Measurements from ENCODE around the gene PIP4K2C. TPM values are rescaled to one million over a fixed set of nuclear protein-coding genes. Genes with fewer than 3 reads are reported as not detected.

The PIP4K2C gene
- total and polyA plus RNA-seq, 10 of the 15 experiments (the other 5 are each of a cell fraction or from before 2014, with no cell fraction given): 4.8 to 25.1 (median 14.9) TPM

DNA sequence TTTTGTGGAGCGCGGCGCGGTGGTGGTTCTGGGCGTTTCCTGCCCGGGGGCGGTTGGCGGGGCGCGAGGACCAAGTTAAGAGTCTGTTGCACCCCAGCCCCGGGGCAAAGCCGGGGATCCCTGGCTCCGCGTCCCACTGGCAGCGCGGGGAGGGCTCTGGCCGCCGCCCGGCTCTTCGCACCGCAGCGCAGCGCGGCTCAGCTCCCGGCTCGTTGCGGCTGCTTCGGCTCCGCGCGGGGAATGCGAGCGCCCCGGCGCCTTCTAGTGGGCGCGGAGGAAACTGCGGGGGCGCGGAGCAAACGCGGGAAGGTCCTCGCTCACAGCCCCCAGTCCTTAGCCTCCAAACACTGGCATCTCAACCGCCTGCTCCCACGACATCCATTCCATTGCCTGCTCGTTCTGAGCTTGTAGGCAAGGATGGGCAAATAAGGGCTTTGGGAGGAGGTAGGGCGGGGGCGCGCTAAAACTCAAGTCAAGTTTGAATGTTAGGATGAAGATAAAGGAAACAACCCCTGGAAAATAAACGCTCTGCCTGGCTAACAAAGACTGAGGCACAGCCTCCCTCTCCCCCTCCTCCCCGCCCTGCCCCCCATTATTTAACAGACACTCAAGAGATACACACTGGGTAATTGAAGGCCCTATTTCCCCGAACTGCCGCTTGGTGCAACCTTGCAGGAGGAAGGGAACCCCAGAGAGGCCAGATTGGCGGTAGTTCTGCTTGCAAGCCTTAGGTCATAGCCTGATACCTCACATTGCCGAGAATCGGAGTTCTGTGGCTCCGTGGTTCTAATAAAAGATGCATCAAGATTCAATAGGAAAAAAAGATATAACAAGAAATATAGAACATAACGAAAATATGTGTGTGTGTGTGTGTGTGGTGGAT is 42.2 kb downstream of the PIP4K2C start, which contains the start of gene B4GALNT1 (continued):
- TF ChIP-seq CTCF (IDR thresholded peaks at IDR 0.05 in 2 of 3, conservative IDR thresholded peaks at IDR 0.05 in 1 of 3; ENCODE audit: control insufficient read depth in 2 of 3, extremely low read depth in 1 of 3, insufficient read depth in 1 of 3, low read depth in 3 of 3, low read length in 3 of 3) (peak; percentile 77 to 93 (median 86)), IRF3 (IDR thresholded peaks at IDR 0.05) (no peak), ETV6 (conservative IDR thresholded peaks at IDR 0.05 in 1 of 2, IDR thresholded peaks at IDR 0.05 in 1 of 2; ENCODE audit: borderline replicate concordance in 1 of 2, low read depth in 1 of 2) (no peak), FOXK2 (IDR thresholded peaks at IDR 0.05) (no peak), CHD2 (IDR thresholded peaks at IDR 0.05; ENCODE audit: borderline replicate concordance, low read depth, low read length) (no peak), SIX5 (IDR thresholded peaks at IDR 0.05; ENCODE audit: low read depth, low read length, severe bottlenecking) (no peak), ZBTB33 (IDR thresholded peaks at IDR 0.05) (no peak), BCLAF1 (IDR thresholded peaks at IDR 0.05) (no peak), EED (IDR thresholded peaks at IDR 0.05; ENCODE audit: low read depth) (no peak), NR2C1 (IDR thresholded peaks at IDR 0.05) (no peak), BACH1 (IDR thresholded peaks at IDR 0.05; ENCODE audit: borderline replicate concordance) (no peak), RELB (IDR thresholded peaks at IDR 0.05; ENCODE audit: low read depth) (no peak), FOXM1 (IDR thresholded peaks at IDR 0.05; ENCODE audit: low read depth, low read length) (no peak), RBBP5 (conservative IDR thresholded peaks at IDR 0.05) (no peak)
